SK-N-MC (cell line): ENCODE measurements around the gene GALK2.
"Not testable (repeated sequence)": the region's sequence is repeated elsewhere in the genome, so short reads cannot be mapped to it uniquely, and the experiment has no call there.

ENCODE experiments used
- EZH2 ChIP-seq: fragments of 200-600 bp; sonication (generic); IDR thresholded peaks from one replicate; pipeline ENCODE4 v1.6.1; 2017; ENCODE audit warnings: antibody characterized with exemption
- POLR2AphosphoS5 ChIP-seq: IDR thresholded peaks from 2 replicates; pipeline ENCODE4 v1.6.1; 2012; ENCODE audit warnings: mild to moderate bottlenecking, low read depth, low read length, borderline replicate concordance

DNA sequence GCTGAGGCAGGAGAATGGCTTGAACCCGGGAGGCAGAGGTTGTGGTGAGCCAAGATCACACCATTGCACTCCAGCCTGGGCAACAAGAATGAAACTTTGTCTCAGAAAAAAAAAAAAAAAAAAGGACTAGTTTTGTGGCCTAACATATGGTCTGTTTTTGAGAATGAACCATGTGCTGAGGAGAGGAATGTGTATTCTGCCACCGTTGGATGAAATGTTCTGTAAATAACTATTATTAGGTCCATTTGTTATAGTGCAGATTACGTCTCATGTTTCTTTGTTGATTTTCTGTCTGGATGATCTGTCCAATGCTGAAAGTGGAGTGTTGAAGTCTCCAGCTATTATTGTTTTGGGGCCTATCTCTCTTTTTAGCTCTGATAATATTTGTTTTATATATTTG is 13.7 kb downstream of the GALK2 start:
- not testable (repeated sequence) for TF ChIP-seq EZH2, POLR2AphosphoS5
